T1000 (cell line): ENCODE results near the gene DNAAF1.
"Not testable (repeated sequence)": the region's sequence is repeated elsewhere in the genome, so short reads cannot be mapped to it uniquely, and the experiment has no call there.

Source experiments
- DNase-seq: peaks from one replicate; lab custom pipeline; 2025; ENCODE audit warnings: mixed read lengths; lab: John Stamatoyannopoulos, UW

Gene DNAAF1

DNA sequence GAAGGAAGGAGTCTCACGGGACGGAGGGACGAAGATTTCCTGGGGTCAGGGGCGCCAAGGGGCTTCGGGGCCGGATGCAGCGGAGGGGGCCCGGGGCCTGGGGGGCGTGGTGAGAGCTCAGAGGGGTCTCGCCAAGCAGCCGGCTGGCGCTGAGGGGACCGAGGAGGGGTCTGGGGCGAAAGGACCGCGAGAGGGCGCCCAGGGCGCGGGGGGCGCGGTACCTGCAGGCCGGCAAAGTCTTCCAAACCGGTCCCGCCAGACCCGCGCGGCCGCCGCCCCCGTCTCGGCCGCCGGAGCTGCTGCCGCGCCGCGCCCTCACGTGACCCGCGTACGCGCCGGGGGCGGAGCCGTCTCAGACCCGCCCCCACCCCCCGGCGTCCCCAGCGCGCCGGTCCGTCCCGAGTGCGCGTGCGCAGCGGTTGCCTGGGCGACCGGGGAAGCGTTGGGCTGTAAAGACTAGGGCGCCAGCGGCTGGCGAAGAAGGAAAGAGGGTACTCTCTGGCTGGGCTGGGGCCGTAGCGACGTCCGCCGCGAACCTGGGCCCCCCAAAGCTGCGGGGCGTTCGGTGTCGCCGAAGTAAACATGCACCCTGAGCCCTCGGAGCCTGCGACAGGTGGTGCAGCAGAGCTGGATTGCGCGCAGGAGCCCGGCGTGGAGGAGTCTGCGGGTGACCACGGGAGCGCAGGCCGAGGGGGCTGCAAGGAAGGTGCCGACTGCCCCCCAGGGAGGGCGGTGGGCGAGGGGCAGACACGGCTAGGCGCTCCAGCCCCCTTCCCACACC lies at the start of gene DNAAF1, which contains the start of gene HSDL1:
TSS of gene DNAAF1 (plus strand) at position 450 of the 781 bp plus-strand sequence. CDS start at position 583, 133 bp downstream.
TSS of gene HSDL1 (minus strand) at position 319 of the 781 bp plus-strand sequence. CDS start 13,856 bp downstream, outside the sequence.
- DNase-seq = peak; percentile 75

- DNase-seq = no peak
These were observed 49.6 kb upstream of the DNAAF1 start for GRCh38 chr16:84095466-84095865.

GRCh38 chr16:84096447-84097005 lies 48.6 kb upstream of the DNAAF1 start:
- DNase-seq = no peak

DNA sequence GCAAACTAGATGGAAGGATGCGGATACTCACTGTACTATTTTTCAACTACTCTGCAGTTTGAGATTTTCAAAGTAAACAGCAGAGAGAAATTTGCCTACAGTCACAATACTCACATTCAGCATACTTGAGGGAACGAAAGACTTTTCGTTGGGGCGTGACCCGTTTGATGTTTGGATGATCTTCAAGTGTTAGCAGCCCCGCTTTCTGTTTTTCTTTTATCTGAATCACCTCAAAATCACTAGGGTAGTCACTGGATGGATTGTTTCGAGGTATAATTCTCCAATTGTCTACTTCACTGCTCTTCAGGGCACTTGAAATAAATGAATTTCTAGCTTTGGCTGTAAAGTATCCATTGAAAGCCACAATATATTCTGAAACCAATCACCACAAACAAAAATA lies 46.2 kb upstream of the DNAAF1 start:
- DNase-seq = no peak

DNA sequence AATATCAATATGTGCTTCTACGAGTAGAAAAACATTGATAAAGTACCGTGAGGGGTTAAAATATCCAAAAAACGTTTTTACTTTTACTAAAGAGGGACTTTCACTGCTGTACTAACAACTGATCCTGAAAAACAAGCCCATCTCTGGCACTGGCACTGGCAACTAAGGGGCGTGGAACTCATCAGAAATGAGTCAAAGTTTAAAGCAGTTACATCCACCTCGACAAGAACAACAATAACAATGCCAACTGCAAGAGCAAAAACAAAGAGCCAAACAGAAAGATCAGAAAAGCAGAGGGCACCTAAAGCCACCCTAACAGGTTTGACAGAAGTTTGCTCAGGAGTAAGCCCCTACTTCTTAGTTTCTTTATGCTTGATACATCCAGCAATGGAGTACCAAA lies 41.4 kb upstream of the DNAAF1 start:
- no peak for DNase-seq

GRCh38 chr16:84104231-84104630 lies 40.9 kb upstream of the DNAAF1 start:
- DNase-seq = no peak

DNA sequence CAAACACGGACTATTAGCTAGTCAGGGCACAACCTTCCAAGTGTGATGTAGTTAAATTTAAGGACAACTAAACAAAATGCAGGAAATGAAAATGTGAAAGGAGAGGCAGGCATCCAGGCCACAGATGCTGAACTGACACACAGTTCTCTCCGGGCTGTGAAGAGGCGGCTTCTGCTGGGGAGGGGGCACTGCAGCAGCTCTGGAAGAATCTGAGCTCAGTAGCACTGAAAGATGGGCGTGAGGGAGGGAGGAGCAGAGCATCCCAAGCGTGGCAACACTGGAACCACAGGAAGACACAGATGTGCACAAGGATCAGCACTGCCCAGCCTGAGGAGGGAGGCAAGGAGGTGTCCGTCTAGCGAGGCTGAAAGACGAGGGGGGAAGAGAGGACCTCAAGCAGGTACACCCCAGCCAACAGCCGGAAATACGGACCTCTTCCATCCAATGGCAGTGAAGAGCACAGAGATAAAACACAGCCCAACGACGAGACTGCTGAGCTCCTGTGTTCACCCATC lies 39.8 kb upstream of the DNAAF1 start:
- no peak for DNase-seq

GRCh38 chr16:84105948-84106740 lies 39.0 kb upstream of the DNAAF1 start:
- no peak for DNase-seq

- DNase-seq = no peak
These were observed 37.2 kb upstream of the DNAAF1 start for GRCh38 chr16:84107921-84108320.

DNA sequence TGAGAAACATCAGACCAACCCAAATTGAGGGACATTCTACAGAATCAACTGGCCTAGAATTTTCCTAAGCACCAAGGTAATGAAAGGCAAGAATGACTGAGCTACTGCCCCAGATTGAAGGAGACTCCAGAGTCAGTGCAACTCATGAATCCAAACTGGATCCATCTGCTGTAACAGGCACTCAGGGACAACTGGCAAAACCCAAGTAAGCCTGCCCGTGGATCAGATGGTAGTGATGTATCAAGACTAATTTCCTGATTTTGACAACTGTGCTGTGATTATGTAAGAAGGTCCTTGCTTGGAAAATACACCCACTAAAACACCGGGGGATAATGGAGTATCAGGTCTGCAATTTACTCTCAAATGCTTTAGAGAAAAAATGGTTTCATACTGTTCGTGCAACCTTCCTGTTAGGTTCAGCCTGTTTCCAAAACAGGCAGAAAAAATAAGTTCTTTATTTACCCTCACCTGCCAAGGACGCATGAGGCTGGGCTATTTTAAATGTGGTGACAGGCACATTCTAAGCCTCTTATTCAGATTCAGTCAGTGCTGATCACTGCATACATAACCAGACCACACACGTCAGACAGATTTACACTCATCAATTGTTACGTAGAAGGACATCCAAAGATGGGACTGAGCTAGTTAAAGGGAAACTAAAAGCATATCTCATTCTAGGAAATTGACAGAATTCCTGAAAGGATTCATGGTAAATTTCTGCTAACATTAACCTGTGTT lies 35.3 kb upstream of the DNAAF1 start:
- DNase-seq = no peak

- DNase-seq = no peak
These were observed 34.6 kb upstream of the DNAAF1 start for GRCh38 chr16:84110527-84110926.

- no peak for DNase-seq
These were observed 33.6 kb upstream of the DNAAF1 start for GRCh38 chr16:84111525-84111924.

GRCh38 chr16:84111949-84112348 lies 33.2 kb upstream of the DNAAF1 start:
- not testable (repeated sequence) for DNase-seq

DNA sequence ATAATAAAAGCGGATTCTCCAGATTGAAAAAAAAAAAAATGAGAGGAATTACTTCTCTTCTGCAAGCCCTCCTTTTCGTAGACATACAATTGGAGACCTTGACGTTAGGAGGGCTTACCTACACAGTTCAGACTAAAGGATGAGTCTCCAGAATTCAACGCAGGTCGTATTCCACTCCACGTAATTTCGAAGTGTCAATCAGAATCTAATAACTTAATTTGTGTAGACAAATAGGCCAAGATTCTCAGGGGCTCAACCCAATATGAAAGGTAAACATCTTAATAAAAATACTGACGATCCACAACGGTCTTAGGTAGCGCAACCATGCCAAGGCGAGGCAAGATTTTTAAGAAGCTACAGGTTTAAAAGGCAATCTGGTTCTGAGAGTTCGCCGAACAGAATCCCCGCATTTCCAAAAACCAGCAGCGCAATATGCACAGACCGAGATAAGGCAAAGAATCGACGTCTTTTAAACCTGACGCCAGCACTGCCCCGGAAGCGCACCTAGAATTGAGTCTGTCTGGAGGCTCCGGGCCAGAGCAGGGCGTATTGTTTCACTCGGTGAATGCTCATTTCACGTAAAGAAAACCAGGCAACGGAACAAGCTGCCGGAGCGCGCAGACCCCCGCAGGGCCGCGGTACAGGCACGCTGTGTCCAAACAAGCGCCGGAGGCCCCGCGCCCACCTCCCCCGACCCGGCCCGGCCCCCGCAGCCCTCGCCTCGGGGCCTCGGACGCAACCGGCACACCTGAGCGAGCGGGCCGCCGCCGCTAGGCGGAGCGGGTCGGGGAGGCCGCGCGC lies 29.0 kb upstream of the DNAAF1 start:
- no peak for DNase-seq

GRCh38 chr16:84116720-84117493 lies 28.2 kb upstream of the DNAAF1 start, which contains the start of gene MBTPS1:
TSS of gene MBTPS1 (minus strand) at chr16:84116942. CDS start at chr16:84101783, 15,159 bp downstream.
- peak; percentile 93 for DNase-seq

DNA sequence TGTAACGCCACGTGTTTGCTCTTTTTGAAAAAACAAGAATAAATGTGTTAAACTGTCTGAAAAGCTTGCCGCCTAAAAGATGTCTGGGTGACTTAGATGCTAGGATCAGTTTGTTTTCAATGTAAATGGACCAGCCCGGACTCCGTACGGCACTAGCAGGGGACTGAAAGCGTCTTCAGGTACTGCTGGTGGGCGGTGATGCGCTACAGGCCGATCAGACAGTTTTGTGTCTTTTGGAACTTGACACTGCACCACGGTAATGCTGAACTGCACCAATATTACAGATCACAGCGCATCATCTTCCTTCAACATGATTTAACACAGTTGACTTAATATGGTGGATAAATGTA lies 27.6 kb upstream of the DNAAF1 start:
- DNase-seq = no peak

GRCh38 chr16:84118315-84118714 lies 26.8 kb upstream of the DNAAF1 start:
- DNase-seq = not testable (repeated sequence)

GRCh38 chr16:84119368-84119767 lies 25.7 kb upstream of the DNAAF1 start:
- DNase-seq = no peak

GRCh38 chr16:84120023-84120422 lies 25.1 kb upstream of the DNAAF1 start:
- DNase-seq = no peak

DNA sequence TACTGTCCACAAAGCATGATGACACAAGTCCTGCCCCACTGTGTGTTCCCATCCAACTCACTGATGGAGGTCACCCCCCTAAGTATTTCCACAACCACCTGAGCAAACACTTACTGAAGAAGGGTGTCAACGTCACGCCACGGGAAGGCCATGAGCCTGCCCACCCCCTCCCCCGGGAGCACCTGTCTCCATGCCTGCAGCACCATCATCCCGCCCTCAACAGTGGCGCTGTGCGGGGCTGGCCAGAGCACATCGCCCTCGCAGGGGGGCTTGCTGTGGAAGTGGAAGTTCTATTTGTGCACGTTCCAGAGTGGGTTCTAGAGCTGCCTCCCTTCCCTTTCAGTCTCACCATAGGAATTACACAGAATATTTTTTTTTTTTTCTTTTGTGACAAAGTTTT lies 24.1 kb upstream of the DNAAF1 start:
- DNase-seq = no peak
